Endothelial cell of umbilical vein (primary cell): ENCODE data around the gene ZNF205.
"Not testable (repeated sequence)": the region's sequence is repeated elsewhere in the genome, so short reads cannot be mapped to it uniquely, and the experiment has no call there.

Experiments
- CTCF ChIP-seq, 2 donors: IDR thresholded peaks; 1 replicate in 1 of 2; 2 replicates in 1 of 2; pipeline ENCODE4 v1.5.1; 2011; ENCODE audit warnings: low read length in 2 of 2, mild to moderate bottlenecking in 2 of 2, moderate library complexity in 2 of 2, control low read depth in 1 of 2, inconsistent platforms in 1 of 2, low read depth in 1 of 2; ENCODE audit not compliant: insufficient read depth in 1 of 2; ENCODE audit errors: extremely low read depth in 1 of 2
- EZH2 ChIP-seq: IDR thresholded peaks from 2 replicates; pipeline ENCODE4 v1.6.1; 2012; ENCODE audit warnings: borderline replicate concordance, low read depth, mild to moderate bottlenecking, moderate library complexity, low read length, inconsistent platforms; ENCODE audit not compliant: severe bottlenecking
- FOS ChIP-seq: IDR thresholded peaks from 2 replicates; pipeline ENCODE4 v1.6.1; 2011; ENCODE audit warnings: mild to moderate bottlenecking, low read length, moderate library complexity, borderline replicate concordance; ENCODE audit not compliant: insufficient read depth
- GATA2 ChIP-seq: IDR thresholded peaks from 2 replicates; pipeline ENCODE4 v1.7.0; 2011; ENCODE audit warnings: low read depth, mild to moderate bottlenecking, moderate library complexity, mixed read lengths, low read length; ENCODE audit not compliant: insufficient read length, insufficient read depth
- JUN ChIP-seq: IDR thresholded peaks from 2 replicates; pipeline ENCODE4 v1.6.1; 2011; ENCODE audit warnings: borderline replicate concordance, low read depth; ENCODE audit not compliant: insufficient read length, insufficient read depth
- MAX ChIP-seq: IDR thresholded peaks from 2 replicates; pipeline ENCODE4 v1.6.1; 2011; ENCODE audit not compliant: insufficient read depth, insufficient read length
- MYC ChIP-seq: IDR thresholded peaks from one replicate; pipeline ENCODE4 v1.6.1; 2011; ENCODE audit warnings: mild to moderate bottlenecking, low read depth, low read length
- POLR2A ChIP-seq: IDR thresholded peaks from 2 replicates; pipeline ENCODE4 v1.6.1; 2012; ENCODE audit warnings: low read depth, mild to moderate bottlenecking, control low read depth, low read length
- POLR2AphosphoS5 ChIP-seq: IDR thresholded peaks from 2 replicates; pipeline ENCODE4 v1.6.1; 2012; ENCODE audit warnings: low read depth, mild to moderate bottlenecking, control low read depth, low read length, moderate library complexity; ENCODE audit not compliant: insufficient read depth

GRCh38 chr16:3075946-3076345 lies 36.4 kb upstream of the ZNF205 start:
- TF ChIP-seq CTCF (IDR thresholded peaks at IDR 0.05; ENCODE audit: extremely low read depth in 1 of 2, insufficient read depth in 1 of 2, low read depth in 1 of 2, low read length in 2 of 2); EZH2; POLR2A; POLR2AphosphoS5; MAX; MYC; JUN; FOS; GATA2: not testable (repeated sequence)
